HG03342 (cell line): ENCODE data around the gene SPNS1.
A peak's percentile ranks its signal among the peaks of the same experiment; 100 is the strongest.
"Not testable (repeated sequence)": the region's sequence is repeated elsewhere in the genome, so short reads cannot be mapped to it uniquely, and the experiment has no call there.

Experiments
- ATAC-seq: cut with Tn5 transposase; IDR thresholded peaks from one replicate; pipeline ENCODE4 v1.9.1; 2021; ENCODE audit warnings: mild to moderate bottlenecking, moderate library complexity; ENCODE audit not compliant: unreplicated experiment

The SPNS1 gene, protein sequence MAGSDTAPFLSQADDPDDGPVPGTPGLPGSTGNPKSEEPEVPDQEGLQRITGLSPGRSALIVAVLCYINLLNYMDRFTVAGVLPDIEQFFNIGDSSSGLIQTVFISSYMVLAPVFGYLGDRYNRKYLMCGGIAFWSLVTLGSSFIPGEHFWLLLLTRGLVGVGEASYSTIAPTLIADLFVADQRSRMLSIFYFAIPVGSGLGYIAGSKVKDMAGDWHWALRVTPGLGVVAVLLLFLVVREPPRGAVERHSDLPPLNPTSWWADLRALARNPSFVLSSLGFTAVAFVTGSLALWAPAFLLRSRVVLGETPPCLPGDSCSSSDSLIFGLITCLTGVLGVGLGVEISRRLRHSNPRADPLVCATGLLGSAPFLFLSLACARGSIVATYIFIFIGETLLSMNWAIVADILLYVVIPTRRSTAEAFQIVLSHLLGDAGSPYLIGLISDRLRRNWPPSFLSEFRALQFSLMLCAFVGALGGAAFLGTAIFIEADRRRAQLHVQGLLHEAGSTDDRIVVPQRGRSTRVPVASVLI

DNA sequence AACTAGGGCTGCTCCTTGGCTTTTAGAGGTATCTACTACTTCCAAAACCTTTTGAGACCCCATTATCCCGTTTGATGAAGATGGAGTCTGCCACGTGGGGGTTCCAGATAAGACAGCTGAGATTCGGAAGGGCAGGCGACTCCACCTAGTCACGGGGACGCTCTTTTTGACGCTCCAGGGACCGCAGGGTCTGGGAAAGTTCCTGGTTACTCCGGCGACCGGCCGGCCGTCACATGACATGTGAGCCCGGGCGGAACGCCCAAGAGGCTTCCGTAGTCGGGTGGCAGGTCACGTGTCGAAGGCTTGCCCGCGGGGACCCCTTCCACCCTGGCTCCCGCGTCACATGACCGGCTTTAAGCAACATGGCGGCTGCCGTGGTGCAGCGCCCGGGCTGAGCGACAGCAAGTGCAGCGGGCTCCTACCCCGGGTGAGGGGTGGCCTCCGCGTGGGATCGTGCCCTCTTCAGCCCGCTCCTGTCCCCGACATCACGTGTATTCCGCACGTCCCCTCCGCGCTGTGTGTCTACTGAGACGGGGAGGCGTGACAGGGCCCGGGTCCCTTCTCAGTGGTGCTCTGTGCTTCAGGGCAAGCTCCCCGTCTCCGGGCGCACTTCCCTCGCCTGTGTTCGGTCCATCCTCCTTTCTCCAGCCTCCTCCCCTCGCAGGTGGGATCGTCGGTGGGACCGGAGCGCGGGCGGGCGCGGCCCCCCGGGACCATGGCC lies at the start of gene SPNS1:
SPNS1 (plus strand) TSS at position 342 of the 721 bp plus-strand sequence; CDS start at position 716, 374 bp downstream.
- ATAC-seq, result peak; percentile 84

- ATAC-seq, result peak; percentile 27
Observed at GRCh38 chr16:28925386-28926228, 49.0 kb upstream of the SPNS1 start.

DNA sequence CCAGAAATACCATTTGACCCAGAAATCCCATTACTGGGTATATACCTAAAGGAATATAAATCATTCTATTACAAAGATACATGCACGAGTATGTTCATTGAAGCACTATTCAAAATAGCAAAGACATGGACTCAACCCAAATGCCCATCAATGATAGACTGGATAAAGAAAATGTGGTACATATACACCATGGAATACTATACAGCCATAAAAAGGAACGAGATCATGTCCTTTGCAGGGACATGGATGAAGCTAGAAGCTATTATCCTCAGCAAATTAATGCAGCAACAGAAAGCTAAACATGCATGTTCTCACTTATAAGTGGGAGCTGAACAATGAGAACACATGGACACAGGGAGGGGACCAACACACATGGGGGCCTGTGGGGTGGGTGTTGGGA lies 48.3 kb upstream of the SPNS1 start:
- not testable (repeated sequence) for ATAC-seq

DNA sequence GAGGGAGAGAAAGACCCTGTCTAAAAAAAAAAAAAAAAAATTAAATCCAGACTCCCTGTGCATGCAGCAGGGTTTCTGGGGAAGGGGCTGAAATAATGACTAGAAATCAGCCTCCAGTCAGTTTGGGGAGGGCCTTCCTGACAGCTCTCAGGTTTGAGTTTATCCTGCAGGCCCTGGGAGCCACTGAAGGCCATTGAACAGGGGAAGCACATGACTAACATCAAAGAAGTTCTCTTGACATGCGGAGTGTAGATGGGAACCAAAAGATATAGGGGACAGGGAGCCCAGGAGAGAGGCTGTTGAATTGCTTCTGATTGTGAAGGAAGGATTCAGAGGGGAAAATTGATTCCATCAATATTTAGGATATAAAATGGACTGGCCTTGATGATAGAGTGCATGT lies 46.8 kb upstream of the SPNS1 start:
- ATAC-seq, result no peak

- ATAC-seq, result no peak
Observed at GRCh38 chr16:28930203-28930602, 44.4 kb upstream of the SPNS1 start.

- ATAC-seq, result no peak
Observed at GRCh38 chr16:28930652-28931051, 43.9 kb upstream of the SPNS1 start.

DNA sequence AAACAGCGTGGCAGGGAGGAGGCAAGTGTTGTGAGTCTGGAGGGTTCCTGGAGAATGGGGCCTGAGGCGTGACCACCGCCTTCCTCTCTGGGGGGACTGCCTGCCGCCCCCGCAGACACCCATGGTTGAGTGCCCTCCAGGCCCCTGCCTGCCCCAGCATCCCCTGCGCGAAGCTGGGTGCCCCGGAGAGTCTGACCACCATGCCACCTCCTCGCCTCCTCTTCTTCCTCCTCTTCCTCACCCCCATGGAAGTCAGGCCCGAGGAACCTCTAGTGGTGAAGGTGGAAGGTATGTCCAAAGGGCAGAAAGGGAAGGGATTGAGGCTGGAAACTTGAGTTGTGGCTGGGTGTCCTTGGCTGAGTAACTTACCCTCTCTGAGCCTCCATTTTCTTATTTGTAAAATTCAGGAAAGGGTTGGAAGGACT lies 42.8 kb upstream of the SPNS1 start, which contains the start of gene CD19:
CD19 (plus strand) TSS at position 171 of the 425 bp plus-strand sequence; CDS start at position 201, 30 bp downstream.
- ATAC-seq, result no peak

- ATAC-seq, result no peak
Observed at GRCh38 chr16:28932339-28933141, 42.0 kb upstream of the SPNS1 start.

DNA sequence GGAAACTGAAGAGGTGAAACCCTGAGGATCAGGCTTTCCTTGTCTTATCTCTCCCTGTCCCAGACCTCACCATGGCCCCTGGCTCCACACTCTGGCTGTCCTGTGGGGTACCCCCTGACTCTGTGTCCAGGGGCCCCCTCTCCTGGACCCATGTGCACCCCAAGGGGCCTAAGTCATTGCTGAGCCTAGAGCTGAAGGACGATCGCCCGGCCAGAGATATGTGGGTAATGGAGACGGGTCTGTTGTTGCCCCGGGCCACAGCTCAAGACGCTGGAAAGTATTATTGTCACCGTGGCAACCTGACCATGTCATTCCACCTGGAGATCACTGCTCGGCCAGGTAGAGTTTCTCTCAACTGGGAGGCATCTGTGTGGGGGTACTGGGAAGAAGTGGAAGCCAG lies 41.4 kb upstream of the SPNS1 start:
- no peak for ATAC-seq

DNA sequence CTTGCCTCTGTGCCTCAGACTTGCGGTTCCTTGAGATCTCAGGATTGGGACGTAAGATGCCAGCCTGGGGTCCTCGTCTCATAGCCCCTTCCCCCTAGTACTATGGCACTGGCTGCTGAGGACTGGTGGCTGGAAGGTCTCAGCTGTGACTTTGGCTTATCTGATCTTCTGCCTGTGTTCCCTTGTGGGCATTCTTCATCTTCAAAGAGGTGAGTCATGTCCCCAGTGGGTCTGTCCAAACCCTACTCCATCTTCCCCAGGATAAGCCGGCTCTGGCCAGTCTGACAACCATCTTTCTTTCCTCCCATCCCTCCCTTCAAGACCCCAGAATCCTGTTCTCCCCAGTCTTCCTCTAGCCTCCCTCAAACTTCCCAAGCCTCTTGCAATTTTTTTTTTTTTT lies 39.2 kb upstream of the SPNS1 start:
- ATAC-seq, result no peak

- ATAC-seq, result peak; percentile 75
Observed at GRCh38 chr16:28935924-28936783, 38.4 kb upstream of the SPNS1 start.

- no peak for ATAC-seq
Observed at GRCh38 chr16:28936784-28937155, 37.8 kb upstream of the SPNS1 start.

DNA sequence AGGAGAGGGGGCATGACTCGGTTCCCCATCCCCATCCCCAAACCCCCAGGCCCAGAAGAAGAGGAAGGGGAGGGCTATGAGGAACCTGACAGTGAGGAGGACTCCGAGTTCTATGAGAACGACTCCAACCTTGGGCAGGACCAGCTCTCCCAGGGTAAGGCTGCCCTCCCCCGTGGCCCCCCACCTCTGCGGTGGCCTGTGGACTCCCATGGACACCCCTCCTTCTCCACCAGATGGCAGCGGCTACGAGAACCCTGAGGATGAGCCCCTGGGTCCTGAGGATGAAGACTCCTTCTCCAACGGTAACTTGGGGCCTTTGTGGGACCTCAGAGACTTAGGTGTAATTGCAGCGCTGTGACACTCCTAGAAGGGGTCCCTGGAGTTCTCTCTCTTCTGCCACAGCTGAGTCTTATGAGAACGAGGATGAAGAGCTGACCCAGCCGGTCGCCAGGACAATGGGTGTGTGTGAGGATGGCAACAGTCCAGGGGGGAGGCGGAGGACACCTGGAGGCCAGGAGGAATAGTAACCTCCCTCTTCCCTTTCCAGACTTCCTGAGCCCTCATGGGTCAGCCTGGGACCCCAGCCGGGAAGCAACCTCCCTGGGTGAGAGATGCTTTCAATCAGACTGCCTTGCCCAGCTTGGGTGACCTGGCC lies 37.2 kb upstream of the SPNS1 start:
- ATAC-seq, result no peak

- no peak for ATAC-seq
Observed at GRCh38 chr16:28938721-28939120, 35.9 kb upstream of the SPNS1 start.

- not testable (repeated sequence) for ATAC-seq
Observed at GRCh38 chr16:28939825-28940224, 34.8 kb upstream of the SPNS1 start.

DNA sequence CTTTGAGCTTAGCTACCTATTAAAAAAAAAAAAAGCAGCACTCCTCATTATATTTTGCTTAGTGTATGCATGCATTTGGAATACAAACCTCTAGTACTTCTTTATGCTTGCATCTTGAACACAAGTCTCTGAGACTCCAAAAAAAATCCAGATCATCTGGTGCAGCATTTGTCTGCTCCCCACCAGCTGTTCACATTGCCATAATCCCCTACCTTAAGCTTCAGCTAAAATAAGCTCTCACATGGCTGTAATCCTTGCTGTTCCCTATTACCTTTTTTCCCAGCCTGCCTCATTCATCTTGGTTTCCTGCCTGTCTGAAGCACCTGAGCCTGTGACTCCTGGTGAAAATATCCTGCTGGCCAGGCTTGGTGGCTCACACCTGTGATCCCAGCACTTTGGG lies 31.3 kb upstream of the SPNS1 start:
- ATAC-seq, result no peak

- no peak for ATAC-seq
Observed at GRCh38 chr16:28946681-28947080, 27.9 kb upstream of the SPNS1 start.

DNA sequence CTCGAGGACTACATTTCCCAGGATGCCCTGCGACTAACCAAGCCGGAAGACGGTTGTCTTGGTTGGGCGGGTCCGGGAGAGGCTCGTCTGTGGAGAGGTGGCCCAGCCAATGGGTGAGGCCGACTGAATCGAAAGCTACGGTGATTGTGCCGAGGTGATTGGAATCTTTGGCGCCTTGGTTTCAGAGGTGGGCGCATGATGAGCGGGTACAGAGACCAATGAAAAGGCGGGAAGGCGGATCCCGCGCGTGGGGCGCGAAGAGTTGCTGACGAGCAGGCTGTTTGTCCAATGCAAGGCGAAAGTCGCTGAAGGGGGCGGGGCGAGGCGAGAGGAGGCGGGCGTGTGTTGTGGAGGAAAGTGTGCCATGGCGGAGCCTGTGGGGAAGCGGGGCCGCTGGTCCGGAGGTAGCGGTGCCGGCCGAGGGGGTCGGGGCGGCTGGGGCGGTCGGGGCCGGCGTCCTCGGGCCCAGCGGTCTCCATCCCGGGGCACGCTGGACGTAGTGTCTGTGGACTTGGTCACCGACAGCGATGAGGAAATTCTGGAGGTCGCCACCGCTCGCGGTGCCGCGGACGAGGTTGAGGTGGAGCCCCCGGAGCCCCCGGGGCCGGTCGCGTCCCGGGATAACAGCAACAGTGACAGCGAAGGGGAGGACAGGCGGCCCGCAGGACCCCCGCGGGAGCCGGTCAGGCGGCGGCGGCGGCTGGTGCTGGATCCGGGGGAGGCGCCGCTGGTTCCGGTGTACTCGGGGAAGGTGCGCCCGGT lies 23.7 kb upstream of the SPNS1 start, which contains the start of gene NFATC2IP:
NFATC2IP (plus strand) TSS at position 290 of the 762 bp plus-strand sequence; CDS start at position 365, 75 bp downstream.
- ATAC-seq, result peak; percentile 84
